Gastrocnemius medialis (tissue), 4 donors: ENCODE measurements around the gene MEOX2.

Source experiments
- CTCF ChIP-seq, 5 experiments: fragments of 450-650 bp in 3 of 5; fragments of 200-600 bp in 2 of 5; sonication (generic) in 2 of 5; IDR thresholded peaks in 4 of 5; conservative IDR thresholded peaks in 1 of 5; 1 replicate in 4 of 5; 2 replicates in 1 of 5; pipeline ENCODE4 v1.5.1; 2016 to 2019; ENCODE audit warnings: antibody characterized with exemption in 5 of 5, mild to moderate bottlenecking in 3 of 5, moderate library complexity in 3 of 5
- POLR2A ChIP-seq, 2 donors: fragments of 450-650 bp; IDR thresholded peaks; one replicate each; pipeline ENCODE4 v1.6.1; 2017; ENCODE audit warnings: antibody characterized with exemption in 2 of 2, mild to moderate bottlenecking in 2 of 2, moderate library complexity in 2 of 2

- no peak for TF ChIP-seq CTCF (IDR thresholded peaks at IDR 0.05 in 4 of 5, conservative IDR thresholded peaks at IDR 0.05 in 1 of 5)
- no peak for TF ChIP-seq POLR2A (IDR thresholded peaks at IDR 0.05)
Observed at GRCh38 chr7:15678653-15679052, 7.8 kb downstream of the MEOX2 start.
